HepG2 (cell line): Measurements from ENCODE around the gene IL12A. TPM values are rescaled to one million over a fixed set of nuclear protein-coding genes. Genes with fewer than 3 reads are reported as not detected.

ENCODE experiments used
- ATAC-seq: fragments of 200-7000 bp; cut with Tn5 transposase; 3 replicates; pipeline ENCODE4 v1.9.1; 2020; ENCODE audit warnings: mild to moderate bottlenecking, moderate library complexity
- BruUV-seq: library from RNA; stranded (reverse); fragments of 400-500 nt; replicated peaks from 2 replicates; lab custom pipeline; 2021; lab: Mats Ljungman, UMichigan
- CTCF ChIA-PET: fragments of 300-600 bp; formaldehyde crosslinking; extraction: SDS; loops from one replicate; lab custom pipeline; 2021; ENCODE audit warnings: low total read pairs, inconsistent platforms, low intra/inter-chr PET ratio; lab: Yijun Ruan, JAX
- POLR2A ChIA-PET: fragments of 350-600 bp; sonication (Branson Sonifier 250); formaldehyde crosslinking; loops from one replicate; lab custom pipeline; 2020; ENCODE audit warnings: antibody characterized with exemption, inconsistent platforms; lab: Yijun Ruan, JAX
- DNase-seq: peaks from one replicate; pipeline ENCODE4 v3.0.0-alpha.2; 2015; ENCODE audit warnings: low spot score
- FAIRE-seq: peaks from 3 replicates; lab custom pipeline; 2011; peaks lifted over from hg19 to GRCh38; lab: Jason Lieb, UNC
- H2AFZ ChIP-seq: one replicate; pipeline ENCODE4 v1.6.1; 2011; ENCODE audit warnings: low read length, inconsistent platforms
- H3K27ac ChIP-seq: fragments of 300-600 bp; 3 replicates; pipeline ENCODE4 v1.8.0; 2011; ENCODE audit warnings: mixed run types, mild to moderate bottlenecking, mixed read lengths, low read length, inconsistent platforms; ENCODE audit not compliant: insufficient read depth; ENCODE audit errors: extremely low read length
- H3K27me3 ChIP-seq, 2 experiments: fragments of 200-600 bp in 1 of 2; 2 replicates in 1 of 2; 3 replicates in 1 of 2; pipeline versions ENCODE4 v1.6.0 to v1.8.0; 2011; ENCODE audit warnings: low read length in 2 of 2, mild to moderate bottlenecking in 2 of 2, moderate library complexity in 2 of 2, inconsistent platforms in 1 of 2; ENCODE audit not compliant: insufficient read depth in 2 of 2, control insufficient read depth in 1 of 2
- H3K36me3 ChIP-seq, 2 experiments: fragments of 200-600 bp in 1 of 2; replicated peaks in 1 of 2; 2 replicates in 1 of 2; 3 replicates in 1 of 2; pipeline versions ENCODE4 v1.5.1 to v1.8.0; 2011; ENCODE audit warnings: low read length in 2 of 2, inconsistent platforms in 1 of 2; ENCODE audit not compliant: insufficient read depth in 2 of 2, control insufficient read depth in 1 of 2
- H3K4me1 ChIP-seq: 2 replicates; pipeline ENCODE4 v1.5.1; 2012; ENCODE audit warnings: low read length, inconsistent platforms; ENCODE audit not compliant: insufficient read depth
- H3K4me2 ChIP-seq: 2 replicates; pipeline ENCODE4 v1.6.0; 2011; ENCODE audit warnings: low read depth, low read length, inconsistent platforms
- H3K4me3 ChIP-seq, 3 experiments: fragments of 200-600 bp in 1 of 3; sonication (generic), shearing (Covaris generic) in 1 of 3; replicated peaks in 1 of 3; 2 replicates each; pipeline ENCODE4 v1.5.1; 2011 to 2016; ENCODE audit warnings: low read length in 3 of 3, inconsistent platforms in 2 of 3, low read depth in 2 of 3, mild to moderate bottlenecking in 2 of 3, control low read depth in 1 of 3, mixed read lengths in 1 of 3; ENCODE audit not compliant: insufficient read depth in 1 of 3
- H3K79me2 ChIP-seq: one replicate; pipeline ENCODE4 v1.6.1; 2011; ENCODE audit warnings: low read length, inconsistent platforms; ENCODE audit not compliant: insufficient read depth
- H3K9ac ChIP-seq: 2 replicates; pipeline ENCODE4 v1.6.0; 2011; ENCODE audit warnings: mild to moderate bottlenecking, low read depth, low read length, inconsistent platforms; ENCODE audit not compliant: insufficient read depth
- H3K9me3 ChIP-seq: 2 replicates; pipeline ENCODE4 v1.5.1; 2012; ENCODE audit warnings: mild to moderate bottlenecking, low read length
- H4K20me1 ChIP-seq: 2 replicates; pipeline ENCODE4 v1.6.0; 2011; ENCODE audit warnings: inconsistent platforms, mild to moderate bottlenecking, low read length, moderate library complexity; ENCODE audit not compliant: insufficient read depth
- ARNTL ChIP-seq: sonication (generic); formaldehyde crosslinking; IDR thresholded peaks from 2 replicates; pipeline ENCODE4 v1.4.0; 2020; ENCODE audit warnings: mild to moderate bottlenecking, missing genetic modification reagents
- CCDC6 ChIP-seq: sonication (generic); formaldehyde crosslinking; IDR thresholded peaks from 2 replicates; pipeline ENCODE4 v1.8.1; 2022; ENCODE audit warnings: mild to moderate bottlenecking, missing genetic modification reagents, moderate library complexity
- CTCF ChIP-seq: sonication (generic); formaldehyde crosslinking; IDR thresholded peaks from 2 replicates; pipeline ENCODE4 v1.5.0; 2020; ENCODE audit warnings: mild to moderate bottlenecking, missing genetic modification reagents, moderate library complexity
- HDAC1 ChIP-seq: sonication (generic); formaldehyde crosslinking; IDR thresholded peaks from 2 replicates; pipeline ENCODE4 v1.5.1; 2020; ENCODE audit warnings: mild to moderate bottlenecking, missing genetic modification reagents
- MED1 ChIP-seq: sonication (generic); formaldehyde crosslinking; IDR thresholded peaks from 2 replicates; pipeline ENCODE4 v1.4.0; 2020; ENCODE audit warnings: missing genetic modification reagents
- PITX1 ChIP-seq: sonication (generic); formaldehyde crosslinking; IDR thresholded peaks from 2 replicates; pipeline ENCODE4 v1.5.1; 2020; ENCODE audit warnings: mild to moderate bottlenecking, missing genetic modification reagents
- PRPF4 ChIP-seq: fragments of 200-400 bp; formaldehyde crosslinking; IDR thresholded peaks from 2 replicates; pipeline ENCODE4 v1.6.1; 2016; ENCODE audit warnings: low read length, low read depth; ENCODE audit not compliant: poor library complexity, severe bottlenecking
- SP1 ChIP-seq, 2 experiments: fragments of 450-650 bp in 1 of 2; sonication (generic) in 1 of 2; formaldehyde crosslinking in 1 of 2; IDR thresholded peaks; 2 replicates each; pipeline versions ENCODE4 v1.4.0 to v1.6.1; 2016 to 2020; ENCODE audit warnings: missing genetic modification reagents in 1 of 2
- SPEN ChIP-seq: sonication (generic); formaldehyde crosslinking; IDR thresholded peaks from 2 replicates; pipeline ENCODE4 v1.5.1; 2020; ENCODE audit warnings: low read depth, mild to moderate bottlenecking, missing genetic modification reagents
- ZFYVE20 ChIP-seq: sonication (generic); formaldehyde crosslinking; IDR thresholded peaks from 2 replicates; pipeline ENCODE4 v1.8.0; 2023; ENCODE audit warnings: low read depth, mild to moderate bottlenecking, moderate library complexity, missing genetic modification reagents, borderline replicate concordance
- ZNF460 ChIP-seq: sonication (generic); formaldehyde crosslinking; IDR thresholded peaks from 2 replicates; pipeline ENCODE4 v1.5.1; 2020; ENCODE audit warnings: missing genetic modification reagents, mild to moderate bottlenecking, borderline replicate concordance
- ZNF510 ChIP-seq: sonication (generic); formaldehyde crosslinking; IDR thresholded peaks from 2 replicates; pipeline ENCODE4 v1.4.0; 2020; ENCODE audit warnings: low read depth, mild to moderate bottlenecking, missing genetic modification reagents
- ZNF569 ChIP-seq: sonication (generic); formaldehyde crosslinking; IDR thresholded peaks from 2 replicates; pipeline ENCODE4 v1.5.0; 2020; ENCODE audit warnings: mild to moderate bottlenecking, missing genetic modification reagents, moderate library complexity, borderline replicate concordance
- ZNF629 ChIP-seq: sonication (generic); formaldehyde crosslinking; conservative IDR thresholded peaks from 2 replicates; pipeline ENCODE4 v1.5.0; 2020; ENCODE audit warnings: missing genetic modification reagents
- ZNF746 ChIP-seq: sonication (generic); formaldehyde crosslinking; IDR thresholded peaks from 2 replicates; pipeline ENCODE4 v1.8.0; 2022; ENCODE audit warnings: mild to moderate bottlenecking, missing genetic modification reagents
- WGBS: methylation state at CpG from one replicate; pipeline ENCODE4 v1.1.6; 2017; ENCODE audit warnings: low lambda C conversion rate; 5-methylcytosine and 5-hydroxymethylcytosine counted together
- in situ Hi-C: cut with HindIII; loops from 2 replicates; pipeline ENCODE4 v1.10.0; 2017; ENCODE audit warnings: low pct_unique_long_range_greater_than_20kb; ENCODE audit not compliant: extremely low pct_ligation_motif_present
- intact Hi-C: fragments of 100-400 bp; cut with micrococcal nuclease; formaldehyde crosslinking; loops from one replicate; pipeline ENCODE4 v1.10.0; 2022; ENCODE audit not compliant: unreplicated experiment
- polyA plus RNA-seq, 8 experiments: library from polyadenylated mRNA; depleted of rRNA in 3 of 8; stranded (reverse) in 7 of 8; unstranded in 1 of 8; fragments of >200 nt; fragmentation: Illumina TruSeq in 4 of 8; extraction: Trizol in 4 of 8; gene quantifications; 2 replicates each; pipeline versions ENCODE4 v1.2.1 to v1.2.3, GENCODE V29; 2011 to 2016; ENCODE audit warnings: low read depth in 4 of 8, missing spikeins in 1 of 8, mixed read lengths in 1 of 8; ENCODE audit not compliant: insufficient read depth in 1 of 8
- total RNA-seq, 5 experiments: library from RNA; depleted of rRNA; stranded (reverse); fragments of >200 nt; fragmentation: Illumina TruSeq; extraction: Trizol; gene quantifications; 2 replicates each; pipeline ENCODE4 v1.2.3, GENCODE V29; 2016; ENCODE audit warnings: low read depth in 1 of 5
- TF ChIP-seq, protein P1 (sequence below): sonication (generic); formaldehyde crosslinking; IDR thresholded peaks from 2 replicates; pipeline ENCODE4 v1.9.0; 2022; ENCODE audit warnings: missing genetic modification reagents, mild to moderate bottlenecking, borderline replicate concordance
- TF ChIP-seq, protein P2 (sequence below): sonication (generic); formaldehyde crosslinking; IDR thresholded peaks from 2 replicates; pipeline ENCODE4 v1.8.1; 2022; ENCODE audit warnings: mild to moderate bottlenecking, missing genetic modification reagents

The IL12A gene
- total and polyA plus RNA-seq, 2 of the 13 experiments (the other 11 are each of a cell fraction or from before 2014, with no cell fraction given): 0.36 to 1.1 TPM

DNA sequence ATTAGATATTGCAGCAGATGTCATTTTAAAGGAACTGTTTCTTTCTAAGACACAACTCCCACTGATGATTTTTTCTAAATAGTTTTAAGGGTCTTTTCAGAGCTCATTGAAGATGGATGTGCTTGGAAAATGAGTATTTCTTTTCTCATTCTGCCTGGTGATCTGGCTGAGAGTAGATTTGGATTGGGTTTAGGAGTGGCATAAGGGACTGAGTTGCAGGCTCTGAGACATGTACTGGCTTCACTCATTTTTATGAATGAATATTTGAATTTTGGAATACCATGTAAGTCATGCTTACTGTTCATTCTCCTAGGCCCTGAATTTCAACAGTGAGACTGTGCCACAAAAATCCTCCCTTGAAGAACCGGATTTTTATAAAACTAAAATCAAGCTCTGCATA, 6.5 kb downstream of the IL12A start:
- CTCF ChIA-PET: no interaction called here
- in situ Hi-C loops: loop anchor here (25.0 kb wide), 1 partner anchor 733 kb away; no protein-coding TSS in a partner anchor

More for the DNA sequence above, 6.5 kb downstream of the IL12A start:
- Histone ChIP-seq H3K9me3 (no peaks in the 10 kb centered on the region), H3K27me3 (no peaks in the 10 kb centered on the region), H3K79me2 (no peaks in the 10 kb centered on the region), H3K4me3 (no peak overlapping the region), H3K4me2 (no peak overlapping the region), H3K36me3 (peaks cover 0 to 3% of the 10 kb centered on the region in 2 experiments; a peak in 1 of 5 replicates), H3K9ac (no peak overlapping the region), H3K27ac (no peak overlapping the region), H2AFZ (no peak overlapping the region), H3K4me1 (peaks cover under 1% of the 10 kb centered on the region; the same call in 1 of the 2 replicates), H4K20me1 (no peaks in the 10 kb centered on the region)
- DNase-seq (no peak), FAIRE-seq (no peak), ATAC-seq (no peak)
- TF ChIP-seq, protein P1, sequence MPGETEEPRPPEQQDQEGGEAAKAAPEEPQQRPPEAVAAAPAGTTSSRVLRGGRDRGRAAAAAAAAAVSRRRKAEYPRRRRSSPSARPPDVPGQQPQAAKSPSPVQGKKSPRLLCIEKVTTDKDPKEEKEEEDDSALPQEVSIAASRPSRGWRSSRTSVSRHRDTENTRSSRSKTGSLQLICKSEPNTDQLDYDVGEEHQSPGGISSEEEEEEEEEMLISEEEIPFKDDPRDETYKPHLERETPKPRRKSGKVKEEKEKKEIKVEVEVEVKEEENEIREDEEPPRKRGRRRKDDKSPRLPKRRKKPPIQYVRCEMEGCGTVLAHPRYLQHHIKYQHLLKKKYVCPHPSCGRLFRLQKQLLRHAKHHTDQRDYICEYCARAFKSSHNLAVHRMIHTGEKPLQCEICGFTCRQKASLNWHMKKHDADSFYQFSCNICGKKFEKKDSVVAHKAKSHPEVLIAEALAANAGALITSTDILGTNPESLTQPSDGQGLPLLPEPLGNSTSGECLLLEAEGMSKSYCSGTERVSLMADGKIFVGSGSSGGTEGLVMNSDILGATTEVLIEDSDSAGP (CRISPR knock-in tag): no peak
- TF ChIP-seq SP1 (IDR thresholded peaks at IDR 0.05): no peak
- TF ChIP-seq SP1 (CRISPR knock-in tag; IDR thresholded peaks at IDR 0.05): no peak
- no peak for TF ChIP-seq MED1 (CRISPR knock-in tag)
- TF ChIP-seq CTCF (CRISPR knock-in tag): no peak
- TF ChIP-seq ZNF629 (CRISPR knock-in tag): no peak
- no peak for TF ChIP-seq ZNF460 (CRISPR knock-in tag)
- no peak for TF ChIP-seq ZNF746
- TF ChIP-seq HDAC1 (CRISPR knock-in tag): no peak
- TF ChIP-seq ZNF569: no peak
- no peak for TF ChIP-seq PRPF4
- TF ChIP-seq SPEN: no peak
- no peak for TF ChIP-seq ZFYVE20 (CRISPR knock-in tag)
- TF ChIP-seq PITX1: no peak
- TF ChIP-seq ARNTL: no peak
- TF ChIP-seq, protein P2, sequence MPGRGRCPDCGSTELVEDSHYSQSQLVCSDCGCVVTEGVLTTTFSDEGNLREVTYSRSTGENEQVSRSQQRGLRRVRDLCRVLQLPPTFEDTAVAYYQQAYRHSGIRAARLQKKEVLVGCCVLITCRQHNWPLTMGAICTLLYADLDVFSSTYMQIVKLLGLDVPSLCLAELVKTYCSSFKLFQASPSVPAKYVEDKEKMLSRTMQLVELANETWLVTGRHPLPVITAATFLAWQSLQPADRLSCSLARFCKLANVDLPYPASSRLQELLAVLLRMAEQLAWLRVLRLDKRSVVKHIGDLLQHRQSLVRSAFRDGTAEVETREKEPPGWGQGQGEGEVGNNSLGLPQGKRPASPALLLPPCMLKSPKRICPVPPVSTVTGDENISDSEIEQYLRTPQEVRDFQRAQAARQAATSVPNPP (CRISPR knock-in tag): no peak
- TF ChIP-seq CCDC6 (CRISPR knock-in tag): no peak
- no peak for TF ChIP-seq ZNF510 (CRISPR knock-in tag)
- no TSS peak for BruUV-seq
- intact Hi-C loops: no loop called here
- POLR2A ChIA-PET: no interaction called here
- WGBS: 93% methylated on average over 1 of the region's 1 CpG
